Stimulated activated naive CD8-positive, alpha-beta T cell treated with anti-CD3 and anti-CD28 coated beads, Interleukin-15, amount 100 ng/mL, for 72 hours (primary cell): ENCODE data around the gene LAMC1.

Experiments
- ATAC-seq: fragments of 150-1000 bp; cut with Tn5 transposase; 2 replicates; pipeline ENCODE4 v1.10.0; 2021; ENCODE audit warnings: mild to moderate bottlenecking, moderate library complexity
- DNase-seq, 2 donors: peaks; one replicate each; pipeline ENCODE4 v3.0.0; 2021 to 2022
- H3K27ac Mint-ChIP-seq, 2 donors: one replicate each; pipeline ENCODE4 v1.8.0; 2022; ENCODE audit warnings: mild to moderate bottlenecking in 2 of 2, mixed read lengths in 2 of 2, moderate library complexity in 2 of 2
- H3K27me3 Mint-ChIP-seq: one replicate; pipeline ENCODE4 v1.8.0; 2022; ENCODE audit warnings: mixed read lengths
- H3K4me1 Mint-ChIP-seq: one replicate; pipeline ENCODE4 v1.8.0; 2022; ENCODE audit warnings: mild to moderate bottlenecking, mixed read lengths
- H3K4me3 Mint-ChIP-seq, 2 donors: one replicate each; pipeline ENCODE4 v1.8.0; 2022; ENCODE audit warnings: mild to moderate bottlenecking in 2 of 2, mixed read lengths in 2 of 2, moderate library complexity in 1 of 2
- H3K9me3 Mint-ChIP-seq, 2 donors: one replicate each; pipeline ENCODE4 v1.8.0; 2022; ENCODE audit warnings: mixed read lengths in 2 of 2

The LAMC1 gene

DNA sequence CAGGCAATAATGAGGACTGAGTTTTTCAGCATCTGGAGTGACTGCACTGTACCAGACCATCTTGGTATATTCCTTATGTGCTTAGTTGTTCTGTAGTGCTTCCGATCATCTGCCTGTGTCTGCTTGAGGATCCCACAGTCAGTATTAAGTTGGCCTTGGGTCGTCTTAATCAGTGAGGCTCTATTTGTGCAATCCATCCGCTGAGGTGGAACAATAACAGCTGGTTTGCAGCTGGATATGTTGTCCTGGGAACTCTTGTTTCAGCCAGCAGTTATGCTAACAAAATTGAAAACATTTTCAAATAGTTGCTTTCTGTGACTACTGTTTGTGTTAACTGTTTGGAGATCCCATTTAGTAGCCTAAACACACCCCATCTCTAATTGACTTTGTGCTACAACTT is 73.7 kb downstream of the LAMC1 start:
- no peaks in the 10 kb centered on the region for H3K9me3 Mint-ChIP-seq
- H3K4me1 Mint-ChIP-seq = no peaks in the 10 kb centered on the region
- no peak for DNase-seq
- H3K4me3 Mint-ChIP-seq = no peak overlapping the region
- peaks cover 17% of the 10 kb centered on the region for H3K27me3 Mint-ChIP-seq
- ATAC-seq = no peak
- no peak overlapping the region for H3K27ac Mint-ChIP-seq

GRCh38 chr1:183097438-183098051 is 74.3 kb downstream of the LAMC1 start:
- Mint-ChIP-seq H3K4me3 (no peak overlapping the region), H3K4me1 (no peaks in the 10 kb centered on the region), H3K27me3 (peaks cover 17% of the 10 kb centered on the region), H3K27ac (no peak overlapping the region), H3K9me3 (no peaks in the 10 kb centered on the region)
- DNase-seq = no peak
- no peak for ATAC-seq

DNA sequence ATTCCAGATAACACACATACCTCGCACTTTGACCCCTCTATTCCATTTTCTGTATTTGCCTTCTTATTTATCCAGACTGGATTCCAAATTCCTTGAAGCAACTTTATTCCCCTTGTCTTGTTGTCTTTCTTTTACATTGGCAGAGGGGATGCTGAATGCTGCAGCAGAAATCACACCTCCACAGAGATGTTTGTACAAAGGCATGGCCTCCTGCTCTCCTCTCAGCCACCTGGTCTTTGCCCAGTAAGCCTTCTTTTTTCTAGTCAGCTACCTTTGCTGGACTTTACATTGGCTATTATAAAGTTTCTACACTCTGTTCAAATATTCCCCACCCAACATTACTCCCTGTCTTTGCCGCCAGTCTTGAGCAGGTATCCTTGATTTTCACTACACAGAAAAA is 75.1 kb downstream of the LAMC1 start:
- Mint-ChIP-seq H3K4me3 (no peak overlapping the region), H3K9me3 (no peaks in the 10 kb centered on the region), H3K27ac (no peak overlapping the region)

DNA sequence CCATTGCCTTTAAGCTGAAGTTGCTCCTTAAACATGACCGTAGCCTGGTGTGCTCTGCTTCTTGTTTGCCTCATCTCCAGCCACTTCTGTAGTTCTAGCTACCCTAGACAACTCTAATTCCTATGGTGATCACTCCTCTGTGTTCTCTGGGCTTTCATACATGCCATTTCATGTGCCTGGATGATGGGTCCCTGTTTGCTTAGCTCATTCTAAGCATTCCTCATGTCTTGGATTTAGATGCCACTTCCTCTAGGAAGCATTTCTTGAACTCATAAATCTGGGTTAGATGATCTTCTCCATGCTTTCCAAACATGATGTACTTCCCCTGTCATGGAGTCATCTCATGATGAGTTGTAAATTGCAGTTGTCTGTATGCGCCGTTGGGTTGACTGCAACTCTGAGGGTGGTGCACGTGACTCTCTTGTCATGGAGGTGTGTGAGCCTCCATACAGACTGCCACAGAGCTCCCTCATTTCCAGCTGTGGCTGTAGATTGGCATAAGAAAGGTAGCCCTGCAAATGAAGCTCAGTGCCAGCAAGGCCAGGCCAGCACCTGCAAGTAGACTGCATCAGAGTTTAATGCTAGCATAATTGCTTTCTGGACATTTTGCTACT is 77.2 kb downstream of the LAMC1 start:
- Mint-ChIP-seq H3K9me3 (no peaks in the 10 kb centered on the region), H3K27ac (no peak overlapping the region), H3K4me3 (no peak overlapping the region), H3K27me3 (no peaks in the 10 kb centered on the region), H3K4me1 (no peaks in the 10 kb centered on the region)
- no peak for ATAC-seq
- no peak for DNase-seq

More for the DNA sequence above, 75.1 kb downstream of the LAMC1 start:
- Mint-ChIP-seq H3K4me1 (no peaks in the 10 kb centered on the region), H3K27me3 (peaks cover 11% of the 10 kb centered on the region)
- ATAC-seq (no peak), DNase-seq (no peak)

DNA sequence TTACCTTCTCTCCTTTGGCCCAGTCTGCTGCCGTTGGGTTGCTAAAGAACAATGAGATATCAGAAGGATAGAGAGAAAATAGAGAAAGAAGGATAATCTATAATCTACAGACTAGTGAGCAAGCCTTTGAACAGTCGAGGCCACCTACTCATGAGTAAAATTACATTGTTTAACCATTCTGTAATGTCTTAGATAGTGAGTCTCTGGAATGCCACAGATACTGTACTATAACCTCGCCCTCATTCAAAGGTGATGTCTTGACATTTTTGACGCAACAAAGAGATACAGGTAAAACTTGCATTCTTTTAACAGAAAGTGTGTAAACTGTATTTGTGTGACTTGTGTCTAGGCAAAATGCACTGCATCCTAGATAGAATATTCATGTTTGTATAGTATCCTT is 77.9 kb downstream of the LAMC1 start:
- ATAC-seq = no peak
- no peak overlapping the region for H3K4me3 Mint-ChIP-seq
- H3K4me1 Mint-ChIP-seq = no peaks in the 10 kb centered on the region
- H3K9me3 Mint-ChIP-seq = no peaks in the 10 kb centered on the region
- no peak overlapping the region for H3K27ac Mint-ChIP-seq
- H3K27me3 Mint-ChIP-seq = no peaks in the 10 kb centered on the region
- DNase-seq = no peak

DNA sequence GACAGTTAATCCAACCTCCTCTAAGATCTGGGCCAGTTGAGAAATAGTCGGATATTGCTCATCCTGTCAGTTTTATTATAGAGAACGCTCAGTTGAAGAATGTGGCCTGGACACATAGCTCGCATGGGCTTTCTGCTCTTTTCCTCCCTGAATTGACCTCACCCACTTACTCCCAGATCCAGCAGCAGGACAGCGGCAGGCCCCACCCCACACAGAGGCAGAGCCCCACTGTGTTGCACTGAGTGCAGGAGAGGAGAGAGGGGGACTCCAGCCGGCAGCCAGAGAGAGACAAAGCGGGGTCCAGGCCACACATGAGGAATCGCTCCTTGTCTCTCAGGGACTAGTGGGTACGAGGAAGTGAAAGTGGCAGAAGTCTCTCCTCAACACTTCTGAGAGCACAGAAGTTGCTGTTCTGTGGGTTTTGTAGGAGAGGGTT is 78.6 kb downstream of the LAMC1 start:
- no peak for DNase-seq
- Mint-ChIP-seq H3K4me1 (no peaks in the 10 kb centered on the region), H3K9me3 (no peaks in the 10 kb centered on the region), H3K4me3 (no peak overlapping the region), H3K27ac (no peak overlapping the region), H3K27me3 (no peaks in the 10 kb centered on the region)
- no peak for ATAC-seq

- no peaks in the 10 kb centered on the region for H3K27me3 Mint-ChIP-seq
- H3K9me3 Mint-ChIP-seq = no peaks in the 10 kb centered on the region
- no peak overlapping the region for H3K27ac Mint-ChIP-seq
- no peak overlapping the region for H3K4me3 Mint-ChIP-seq
- no peaks in the 10 kb centered on the region for H3K4me1 Mint-ChIP-seq
- ATAC-seq (no peak), DNase-seq (no peak)
Measured at GRCh38 chr1:183103147-183103546, 79.9 kb downstream of the LAMC1 start.

- H3K27ac Mint-ChIP-seq = no peak overlapping the region
- ATAC-seq (no peak), DNase-seq (no peak)
- no peaks in the 10 kb centered on the region for H3K9me3 Mint-ChIP-seq
- H3K27me3 Mint-ChIP-seq = no peaks in the 10 kb centered on the region
- no peak overlapping the region for H3K4me3 Mint-ChIP-seq
- no peaks in the 10 kb centered on the region for H3K4me1 Mint-ChIP-seq
Measured at GRCh38 chr1:183103577-183103976, 80.4 kb downstream of the LAMC1 start.

DNA sequence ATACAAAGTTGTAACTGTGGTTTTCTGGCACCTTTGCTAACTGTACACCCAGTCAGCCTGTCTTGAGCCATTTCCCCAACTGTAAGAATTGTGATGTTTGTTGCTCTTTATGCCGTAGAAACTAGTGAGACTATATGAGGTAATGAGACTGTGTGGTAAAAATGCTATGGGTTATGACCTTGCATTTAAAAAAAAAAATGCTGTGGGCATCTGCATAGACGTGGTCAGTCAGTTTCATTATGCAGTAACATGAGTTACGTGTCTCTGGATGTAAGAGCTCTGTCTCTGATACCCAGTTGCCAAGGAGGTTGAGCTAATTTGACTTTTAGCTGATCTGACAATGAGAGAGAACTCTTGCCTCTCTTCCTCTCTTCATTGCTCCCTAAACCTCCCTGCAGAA is 82.2 kb downstream of the LAMC1 start:
- Mint-ChIP-seq H3K27me3 (no peaks in the 10 kb centered on the region), H3K9me3 (no peaks in the 10 kb centered on the region), H3K4me3 (no peak overlapping the region), H3K27ac (no peak overlapping the region), H3K4me1 (no peaks in the 10 kb centered on the region)
- no peak for ATAC-seq
- no peak for DNase-seq

DNA sequence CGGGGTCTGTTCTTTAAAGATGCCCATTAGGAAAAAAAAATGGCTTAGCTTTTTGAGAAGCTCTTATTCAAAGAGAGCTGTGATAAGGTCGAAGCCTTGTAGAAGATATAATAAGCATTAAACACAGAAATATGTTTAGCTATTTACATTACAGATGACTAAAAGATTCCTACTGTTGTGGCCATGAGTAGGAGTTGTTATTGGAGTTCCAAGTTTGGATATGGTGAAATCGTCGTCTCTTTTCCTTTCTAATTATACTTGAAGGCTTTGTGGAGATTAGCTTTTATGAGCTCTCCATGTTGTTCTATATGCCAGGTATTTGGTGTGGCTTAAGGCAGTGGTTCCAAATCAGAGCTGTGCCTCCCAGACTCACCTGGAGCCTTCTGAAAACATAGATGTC is 82.9 kb downstream of the LAMC1 start:
- no peak for DNase-seq
- ATAC-seq = no peak
- Mint-ChIP-seq H3K9me3 (no peaks in the 10 kb centered on the region), H3K27ac (no peak overlapping the region), H3K27me3 (no peaks in the 10 kb centered on the region), H3K4me3 (no peak overlapping the region), H3K4me1 (no peaks in the 10 kb centered on the region)

- no peaks in the 10 kb centered on the region for H3K4me1 Mint-ChIP-seq
- ATAC-seq (no peak), DNase-seq (no peak)
- no peak overlapping the region for H3K4me3 Mint-ChIP-seq
- no peaks in the 10 kb centered on the region for H3K9me3 Mint-ChIP-seq
- H3K27ac Mint-ChIP-seq = no peak overlapping the region
- H3K27me3 Mint-ChIP-seq = no peaks in the 10 kb centered on the region
Measured at GRCh38 chr1:183106746-183107145, 83.5 kb downstream of the LAMC1 start.

GRCh38 chr1:183110326-183110880 is 87.2 kb downstream of the LAMC1 start:
- no peak for ATAC-seq
- Mint-ChIP-seq H3K27me3 (no peaks in the 10 kb centered on the region), H3K4me1 (no peaks in the 10 kb centered on the region), H3K27ac (no peak overlapping the region), H3K4me3 (no peak overlapping the region), H3K9me3 (no peaks in the 10 kb centered on the region)
- no peak for DNase-seq

- H3K27ac Mint-ChIP-seq = no peak overlapping the region
Measured at GRCh38 chr1:183114441-183114840, 91.2 kb downstream of the LAMC1 start.

DNA sequence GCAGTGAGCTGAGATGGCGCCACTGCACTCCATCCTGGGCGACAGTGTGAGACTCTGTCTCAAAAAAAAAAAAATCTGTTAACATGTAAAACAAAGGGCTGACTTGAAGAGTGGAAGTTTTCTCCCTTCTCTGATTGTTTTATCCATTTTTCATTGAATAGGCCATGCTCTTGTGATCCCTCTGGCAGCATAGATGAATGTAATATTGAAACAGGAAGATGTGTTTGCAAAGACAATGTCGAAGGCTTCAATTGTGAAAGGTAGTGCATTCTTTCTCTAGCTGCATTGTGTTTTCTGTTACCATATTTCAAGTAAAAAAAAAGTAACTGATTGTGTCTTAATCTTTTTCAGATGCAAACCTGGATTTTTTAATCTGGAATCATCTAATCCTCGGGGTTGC is 93.2 kb downstream of the LAMC1 start:
- Mint-ChIP-seq H3K4me3 (no peak overlapping the region), H3K27ac (no peak overlapping the region), H3K27me3 (no peaks in the 10 kb centered on the region), H3K9me3 (no peaks in the 10 kb centered on the region), H3K4me1 (no peaks in the 10 kb centered on the region)
- ATAC-seq (no peak), DNase-seq (no peak)

More at GRCh38 chr1:183114441-183114840, 91.2 kb downstream of the LAMC1 start:
- DNase-seq (no peak), ATAC-seq (no peak)
- Mint-ChIP-seq H3K4me3 (no peak overlapping the region), H3K4me1 (no peaks in the 10 kb centered on the region), H3K9me3 (no peaks in the 10 kb centered on the region), H3K27me3 (no peaks in the 10 kb centered on the region)

DNA sequence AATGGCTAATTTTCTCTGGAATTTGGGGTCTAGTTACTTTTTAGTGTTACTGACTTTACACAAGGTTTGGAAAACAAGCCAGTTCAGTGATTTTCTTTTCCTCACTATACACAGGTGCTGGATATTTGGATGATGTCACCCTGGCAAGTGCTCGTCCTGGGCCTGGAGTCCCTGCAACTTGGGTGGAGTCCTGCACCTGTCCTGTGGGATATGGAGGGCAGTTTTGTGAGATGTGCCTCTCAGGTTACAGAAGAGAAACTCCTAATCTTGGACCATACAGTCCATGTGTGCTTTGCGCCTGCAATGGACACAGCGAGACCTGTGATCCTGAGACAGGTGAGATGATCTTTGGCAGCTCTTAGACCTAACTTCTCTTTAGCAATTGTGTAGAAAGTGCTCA is 98.4 kb downstream of the LAMC1 start:
- Mint-ChIP-seq H3K27ac (peak overlapping the region in 1 of 2 donors; percentile 56), H3K27me3 (no peaks in the 10 kb centered on the region), H3K4me1 (no peaks in the 10 kb centered on the region), H3K4me3 (no peak overlapping the region), H3K9me3 (no peaks in the 10 kb centered on the region)
- DNase-seq = no peak
- ATAC-seq = no peak

DNA sequence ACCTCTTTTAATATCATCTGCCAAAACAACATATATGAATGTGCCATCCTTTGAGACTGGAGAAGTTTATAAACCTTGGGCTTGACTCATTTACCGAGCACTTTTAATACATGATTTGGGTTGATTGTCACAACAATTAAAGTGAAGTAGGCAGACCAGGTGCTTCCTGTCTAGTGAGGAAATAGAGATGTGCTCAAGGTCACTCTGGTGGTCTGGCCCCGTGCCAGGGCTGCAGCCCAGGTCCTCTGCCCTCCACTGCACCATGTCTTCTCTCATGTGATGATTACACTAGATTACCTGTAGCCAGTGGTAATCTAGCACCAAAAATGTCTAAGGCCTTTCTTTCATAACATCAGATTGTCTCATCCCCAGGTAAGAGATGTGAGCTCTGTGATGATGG is 101.0 kb downstream of the LAMC1 start:
- DNase-seq (no peak), ATAC-seq (no peak)
- Mint-ChIP-seq H3K4me3 (no peak overlapping the region), H3K27me3 (no peaks in the 10 kb centered on the region), H3K27ac (no peak overlapping the region), H3K9me3 (no peaks in the 10 kb centered on the region), H3K4me1 (no peaks in the 10 kb centered on the region)
